B cell (primary cell): ENCODE measurements around the gene CAMK2B.

Experiments used
- EZH2 ChIP-seq: IDR thresholded peaks from 2 replicates; pipeline ENCODE4 v1.6.1; 2012; ENCODE audit warnings: borderline replicate concordance, low read depth, mild to moderate bottlenecking, moderate library complexity, low read length; ENCODE audit not compliant: insufficient read depth, poor library complexity, severe bottlenecking
- TF ChIP-seq, protein P1 (sequence below): fragments of 200-600 bp; IDR thresholded peaks from one replicate; pipeline ENCODE4 v1.8.0; 2022; ENCODE audit warnings: antibody characterized with exemption, mild to moderate bottlenecking

DNA sequence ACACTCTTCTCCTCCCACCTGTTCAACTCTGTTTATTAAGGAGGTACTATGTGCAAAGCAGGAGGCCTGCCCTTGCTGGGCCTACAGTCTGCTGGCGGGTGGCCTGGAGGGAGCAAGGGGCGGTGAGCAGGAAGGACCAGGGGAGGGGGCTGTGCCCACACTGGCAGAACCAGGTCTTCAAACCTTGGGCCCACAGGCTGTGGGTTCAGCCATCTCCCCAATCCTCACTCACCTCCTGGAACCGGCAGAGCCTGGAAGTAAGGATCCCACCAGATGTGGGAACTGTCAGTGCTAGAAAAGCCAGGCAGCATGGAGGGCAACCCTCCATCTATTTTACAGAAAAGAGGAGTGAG is 50.8 kb downstream of the CAMK2B start:
- TF ChIP-seq, protein P1, sequence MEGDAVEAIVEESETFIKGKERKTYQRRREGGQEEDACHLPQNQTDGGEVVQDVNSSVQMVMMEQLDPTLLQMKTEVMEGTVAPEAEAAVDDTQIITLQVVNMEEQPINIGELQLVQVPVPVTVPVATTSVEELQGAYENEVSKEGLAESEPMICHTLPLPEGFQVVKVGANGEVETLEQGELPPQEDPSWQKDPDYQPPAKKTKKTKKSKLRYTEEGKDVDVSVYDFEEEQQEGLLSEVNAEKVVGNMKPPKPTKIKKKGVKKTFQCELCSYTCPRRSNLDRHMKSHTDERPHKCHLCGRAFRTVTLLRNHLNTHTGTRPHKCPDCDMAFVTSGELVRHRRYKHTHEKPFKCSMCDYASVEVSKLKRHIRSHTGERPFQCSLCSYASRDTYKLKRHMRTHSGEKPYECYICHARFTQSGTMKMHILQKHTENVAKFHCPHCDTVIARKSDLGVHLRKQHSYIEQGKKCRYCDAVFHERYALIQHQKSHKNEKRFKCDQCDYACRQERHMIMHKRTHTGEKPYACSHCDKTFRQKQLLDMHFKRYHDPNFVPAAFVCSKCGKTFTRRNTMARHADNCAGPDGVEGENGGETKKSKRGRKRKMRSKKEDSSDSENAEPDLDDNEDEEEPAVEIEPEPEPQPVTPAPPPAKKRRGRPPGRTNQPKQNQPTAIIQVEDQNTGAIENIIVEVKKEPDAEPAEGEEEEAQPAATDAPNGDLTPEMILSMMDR = no peak
- TF ChIP-seq EZH2 = no peak
